GM18505 (cell line): ENCODE measurements around the gene MAF.

Experiments
- ATAC-seq: cut with Tn5 transposase; IDR thresholded peaks from one replicate; pipeline ENCODE4 v1.9.1; 2021; ENCODE audit not compliant: unreplicated experiment
- POLR2A ChIP-seq: IDR thresholded peaks from 4 replicates; pipeline ENCODE4 v1.6.1; 2011; ENCODE audit warnings: borderline replicate concordance; ENCODE audit not compliant: insufficient read depth, insufficient read length; ENCODE audit errors: extremely low read depth

The MAF gene

GRCh38 chr16:79628501-79628975 lies 28.0 kb upstream of the MAF start:
- no peak for TF ChIP-seq POLR2A
- ATAC-seq: peak; percentile 84

DNA sequence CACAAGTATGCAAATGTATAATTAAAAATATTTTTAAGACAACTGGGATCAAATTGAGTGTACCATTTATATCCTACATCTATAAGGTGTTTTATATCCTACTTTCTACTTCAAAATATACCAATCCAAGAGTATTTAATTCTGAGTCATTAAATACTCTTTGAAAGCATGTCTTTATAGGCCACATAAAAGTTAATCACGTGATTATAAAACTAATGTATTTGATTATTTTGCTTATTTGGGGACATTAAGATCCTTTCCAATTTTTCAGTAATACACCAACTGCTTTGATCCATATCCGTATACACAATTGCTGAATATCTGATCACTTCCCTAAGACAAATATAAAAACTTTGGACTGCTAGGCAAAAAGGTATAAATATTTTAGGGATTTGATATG lies 26.6 kb upstream of the MAF start:
- no peak for TF ChIP-seq POLR2A
- ATAC-seq: no peak

DNA sequence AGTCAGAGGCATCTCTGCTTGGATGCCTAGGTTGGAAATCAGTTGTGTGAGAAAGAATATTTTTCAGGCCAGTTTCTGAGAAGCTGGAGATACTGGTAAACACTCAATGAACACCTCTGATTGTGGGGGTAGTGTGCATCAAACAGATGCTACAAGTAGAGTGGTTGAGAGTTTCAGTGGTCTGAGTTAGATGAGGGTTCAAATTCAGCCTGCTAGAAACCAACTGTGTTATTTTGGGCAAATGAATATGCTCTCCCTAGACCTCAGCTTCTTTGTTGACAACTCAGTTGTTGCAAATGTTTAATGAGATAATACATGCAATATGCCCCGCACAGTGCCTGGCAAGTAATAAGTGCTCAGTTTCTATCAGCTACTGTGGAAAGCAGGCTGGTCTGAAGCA lies 25.2 kb upstream of the MAF start:
- no peak for ATAC-seq
- TF ChIP-seq POLR2A: no peak

GRCh38 chr16:79623824-79624223 lies 23.3 kb upstream of the MAF start:
- no peak for TF ChIP-seq POLR2A
- ATAC-seq: no peak

GRCh38 chr16:79623062-79623461 lies 22.5 kb upstream of the MAF start:
- no peak for ATAC-seq
- TF ChIP-seq POLR2A: no peak

GRCh38 chr16:79621027-79621426 lies 20.5 kb upstream of the MAF start:
- ATAC-seq: no peak
- no peak for TF ChIP-seq POLR2A

- ATAC-seq: no peak
- no peak for TF ChIP-seq POLR2A
These were observed 18.1 kb upstream of the MAF start for GRCh38 chr16:79618692-79619050.

DNA sequence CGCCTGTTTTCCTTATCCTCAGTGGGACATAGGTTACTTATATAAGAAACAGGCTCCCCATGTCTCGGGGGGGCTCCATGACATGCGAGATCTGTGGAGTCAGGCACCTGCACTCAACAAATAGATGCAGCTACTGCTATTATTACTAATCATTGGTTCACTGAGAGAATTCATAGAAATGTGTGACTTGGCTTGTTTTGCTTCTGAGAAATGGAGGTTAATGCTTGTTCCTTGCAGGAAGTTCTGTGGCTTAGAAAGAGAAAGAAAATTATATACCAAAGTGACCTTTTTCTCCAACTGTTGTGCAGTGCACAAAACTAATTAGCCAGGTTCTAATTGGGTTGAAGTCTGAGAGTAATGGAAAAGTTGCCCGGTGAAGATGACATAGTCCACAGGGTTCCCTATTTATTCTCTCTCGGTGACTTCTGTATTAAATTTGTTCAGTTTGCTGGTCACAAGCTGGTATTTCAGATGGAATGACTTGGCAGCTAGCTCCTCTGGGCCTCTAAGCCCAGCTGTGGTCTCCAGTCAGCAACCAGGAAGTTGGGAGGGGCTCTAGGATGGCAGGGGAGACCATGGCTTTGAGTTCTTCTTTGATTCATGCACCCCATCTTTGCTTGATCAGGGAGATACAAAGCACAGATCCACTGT lies 17.6 kb upstream of the MAF start:
- no peak for TF ChIP-seq POLR2A
- ATAC-seq: no peak

DNA sequence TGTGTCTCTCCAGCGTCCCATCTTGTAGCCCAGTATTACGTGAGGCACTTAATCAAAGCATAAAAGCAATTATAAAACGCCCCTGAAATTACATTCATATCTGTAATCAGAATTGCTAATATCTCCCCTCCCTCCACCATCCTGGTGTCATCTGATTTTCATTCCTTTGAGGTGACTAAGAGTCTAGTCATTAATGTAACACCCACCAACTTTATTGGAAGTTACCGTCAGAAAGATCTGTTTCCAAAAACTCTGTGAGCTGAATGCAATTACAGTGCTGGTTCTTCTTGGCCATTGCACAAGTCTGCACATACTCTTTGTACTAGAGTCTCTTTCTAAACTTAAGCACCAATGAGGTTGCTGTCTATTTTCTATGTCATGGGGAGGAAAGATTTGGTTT lies 12.5 kb upstream of the MAF start:
- no peak for TF ChIP-seq POLR2A
- no peak for ATAC-seq

DNA sequence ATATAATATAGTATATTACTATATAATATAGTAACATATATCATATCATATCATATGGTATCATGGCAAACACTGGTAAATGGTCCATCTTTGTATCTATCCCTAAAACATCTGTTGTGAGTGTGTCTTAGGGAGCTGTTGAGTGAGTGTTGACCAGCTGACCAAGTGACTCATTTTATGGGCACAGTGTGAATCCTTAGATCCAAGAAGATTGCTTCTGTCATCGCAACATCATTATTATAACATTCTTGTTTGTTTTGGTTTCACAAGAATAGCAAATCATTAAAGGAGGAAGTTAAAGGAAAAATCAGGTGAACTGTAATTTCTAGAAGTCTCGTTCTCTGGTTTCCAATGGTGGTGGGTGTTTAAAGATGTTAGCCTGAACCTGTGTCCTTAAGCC lies 11.7 kb upstream of the MAF start:
- ATAC-seq: no peak
- no peak for TF ChIP-seq POLR2A

GRCh38 chr16:79610771-79611170 lies 10.2 kb upstream of the MAF start:
- TF ChIP-seq POLR2A: no peak

GRCh38 chr16:79609861-79610260 lies 9.3 kb upstream of the MAF start:
- TF ChIP-seq POLR2A: no peak
- ATAC-seq: no peak

More at GRCh38 chr16:79610771-79611170, 10.2 kb upstream of the MAF start:
- no peak for ATAC-seq

DNA sequence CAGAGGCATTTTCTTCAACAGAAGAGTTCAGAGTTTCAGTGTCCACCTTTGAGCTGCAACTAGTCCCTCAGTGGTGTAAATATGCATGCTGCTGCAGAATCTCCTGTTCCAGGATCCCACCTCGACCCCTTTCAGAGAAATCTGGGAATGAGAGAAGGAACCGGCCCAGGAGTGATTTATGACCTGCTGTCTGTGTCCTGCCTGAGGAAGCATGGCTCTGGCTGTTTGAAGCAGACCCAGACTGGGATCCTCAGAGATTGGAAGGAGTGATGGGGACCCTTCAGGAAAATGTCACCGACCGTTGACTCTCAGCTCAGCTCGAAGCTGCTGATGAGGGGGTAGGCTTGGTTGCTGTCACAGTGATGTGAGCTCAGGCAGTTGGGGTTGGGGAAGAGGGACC lies 8.4 kb upstream of the MAF start:
- no peak for TF ChIP-seq POLR2A
- ATAC-seq: no peak

- ATAC-seq: no peak
- no peak for TF ChIP-seq POLR2A
These were observed 7.0 kb upstream of the MAF start for GRCh38 chr16:79607587-79607986.

- peak; percentile 83 for ATAC-seq
- no peak for TF ChIP-seq POLR2A
These were observed 5.5 kb upstream of the MAF start for GRCh38 chr16:79605999-79606398.
